ENCODE measurements around the gene ETV4.
"Not testable (repeated sequence)": the region's sequence is repeated elsewhere in the genome, so short reads cannot be mapped to it uniquely, and the experiment has no call there.

ETV4 gene

GRCh38 chr17:43509440-43509839 lies 36.7 kb downstream of the ETV4 start:
- not testable (repeated sequence) for DNase-seq

GRCh38 chr17:43490621-43491020 lies 55.5 kb downstream of the ETV4 start:
- DNase-seq: no peak

GRCh38 chr17:43483674-43484551 lies 62.2 kb downstream of the ETV4 start, which contains the start of gene DHX8:
DHX8 (plus strand) TSS chr17:43483975; CDS start chr17:43484038, 63 bp downstream.
- peak; percentile 96 to 97 (median 97) for DNase-seq

- DNase-seq: no peak
Observed at GRCh38 chr17:43482103-43483012, 63.8 kb downstream of the ETV4 start.

GRCh38 chr17:43479948-43480347 lies 66.2 kb downstream of the ETV4 start:
- DNase-seq: no peak

All from activated CD4-positive, CD25-positive, alpha-beta regulatory T cell (primary cell).